ENCODE results near the gene TMC2. TPM values are rescaled to one million over a fixed set of nuclear protein-coding genes. Genes with fewer than 3 reads are reported as not detected.

TMC2 gene
- total RNA-seq, 1 experiment from 2014 or later: not detected

DNA sequence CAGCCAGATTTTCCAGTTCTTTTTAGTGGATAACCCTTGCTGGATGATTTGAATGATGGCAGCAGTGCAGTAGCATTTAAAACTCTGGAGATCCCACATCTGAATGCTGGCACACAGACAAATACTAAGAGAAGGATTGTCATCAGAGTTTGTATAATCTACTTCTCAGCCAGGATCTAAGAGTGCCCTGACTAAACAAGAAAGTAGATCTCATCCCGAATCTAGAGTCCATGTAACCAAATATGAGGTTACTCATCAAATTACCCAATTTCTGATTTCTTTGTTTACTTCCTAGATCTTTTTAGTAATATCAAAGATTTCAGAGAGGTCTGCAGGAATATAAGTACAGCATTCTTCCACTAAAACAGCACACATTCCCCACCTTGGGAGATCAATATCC, 7.8 kb downstream of the TMC2 start:
- no peak overlapping the region for H3K4me3 Mint-ChIP-seq (ENCODE audit: unreplicated experiment)
- no peak for DNase-seq (ENCODE audit: unreplicated experiment)
- ChIA-PET CTCF (interaction anchor here (0.7 kb wide), 1 partner anchor 1996 kb away, joined by 3 read pairs; no protein-coding TSS in a partner anchor), POLR2A (interaction anchor here (1.0 kb wide), 1 partner anchor 108 kb away, joined by 4 read pairs; the partner anchor contains the start of gene NOP56)
- H3K36me3 Mint-ChIP-seq (ENCODE audit: insufficient read depth, unreplicated experiment): no peaks in the 10 kb centered on the region
- TF ChIP-seq, protein P1, sequence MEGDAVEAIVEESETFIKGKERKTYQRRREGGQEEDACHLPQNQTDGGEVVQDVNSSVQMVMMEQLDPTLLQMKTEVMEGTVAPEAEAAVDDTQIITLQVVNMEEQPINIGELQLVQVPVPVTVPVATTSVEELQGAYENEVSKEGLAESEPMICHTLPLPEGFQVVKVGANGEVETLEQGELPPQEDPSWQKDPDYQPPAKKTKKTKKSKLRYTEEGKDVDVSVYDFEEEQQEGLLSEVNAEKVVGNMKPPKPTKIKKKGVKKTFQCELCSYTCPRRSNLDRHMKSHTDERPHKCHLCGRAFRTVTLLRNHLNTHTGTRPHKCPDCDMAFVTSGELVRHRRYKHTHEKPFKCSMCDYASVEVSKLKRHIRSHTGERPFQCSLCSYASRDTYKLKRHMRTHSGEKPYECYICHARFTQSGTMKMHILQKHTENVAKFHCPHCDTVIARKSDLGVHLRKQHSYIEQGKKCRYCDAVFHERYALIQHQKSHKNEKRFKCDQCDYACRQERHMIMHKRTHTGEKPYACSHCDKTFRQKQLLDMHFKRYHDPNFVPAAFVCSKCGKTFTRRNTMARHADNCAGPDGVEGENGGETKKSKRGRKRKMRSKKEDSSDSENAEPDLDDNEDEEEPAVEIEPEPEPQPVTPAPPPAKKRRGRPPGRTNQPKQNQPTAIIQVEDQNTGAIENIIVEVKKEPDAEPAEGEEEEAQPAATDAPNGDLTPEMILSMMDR (IDR thresholded peaks at IDR 0.05; ENCODE audit: unreplicated experiment): no peak
- peaks cover 91% of the 10 kb centered on the region for H3K27me3 Mint-ChIP-seq (ENCODE audit: insufficient read depth, unreplicated experiment)
- H3K9me3 Mint-ChIP-seq (ENCODE audit: unreplicated experiment): peaks cover 8% of the 10 kb centered on the region
- no peaks in the 10 kb centered on the region for H3K4me1 Mint-ChIP-seq (ENCODE audit: insufficient read depth, unreplicated experiment)
- BruUV-seq (replicated peaks): no TSS peak
- intact Hi-C loops (cut with micrococcal nuclease): no loop called here
- H3K27ac Mint-ChIP-seq (ENCODE audit: low read depth, unreplicated experiment): no peak overlapping the region

DNA sequence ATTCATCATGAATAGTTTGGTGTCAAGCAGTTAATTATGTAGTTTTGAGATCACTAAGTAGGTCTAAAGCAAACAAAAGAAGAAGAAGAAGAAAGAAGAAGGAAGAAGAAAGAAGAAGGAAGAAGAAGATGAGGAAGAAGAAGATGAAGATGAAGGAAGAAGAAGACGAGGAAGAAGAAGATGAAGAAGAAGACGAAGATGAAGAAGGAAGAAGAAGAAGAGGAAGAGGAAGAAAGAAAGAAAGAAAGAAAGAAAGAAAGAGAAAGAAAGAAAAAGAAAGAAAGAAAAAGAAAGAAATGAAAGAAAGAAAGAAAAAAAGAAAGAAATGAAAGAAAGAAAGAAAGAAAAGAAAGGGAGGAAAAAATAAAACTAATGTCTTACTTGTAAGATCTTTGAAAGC, 9.2 kb downstream of the TMC2 start:
- no peak overlapping the region for H3K27ac Mint-ChIP-seq (ENCODE audit: low read depth, unreplicated experiment)
- no TSS peak for BruUV-seq (replicated peaks)
- H3K27me3 Mint-ChIP-seq (ENCODE audit: insufficient read depth, unreplicated experiment): peaks cover 91% of the 10 kb centered on the region
- CTCF ChIA-PET: no interaction called here
- POLR2A ChIA-PET: no interaction called here
- no peak for DNase-seq (ENCODE audit: unreplicated experiment)
- no peaks in the 10 kb centered on the region for H3K4me1 Mint-ChIP-seq (ENCODE audit: insufficient read depth, unreplicated experiment)
- H3K4me3 Mint-ChIP-seq (ENCODE audit: unreplicated experiment): no peak overlapping the region
- TF ChIP-seq, protein P1 (IDR thresholded peaks at IDR 0.05; ENCODE audit: unreplicated experiment): no peak
- H3K9me3 Mint-ChIP-seq (ENCODE audit: unreplicated experiment): peaks cover 8% of the 10 kb centered on the region
- no peaks in the 10 kb centered on the region for H3K36me3 Mint-ChIP-seq (ENCODE audit: insufficient read depth, unreplicated experiment)
- intact Hi-C loops (cut with micrococcal nuclease): no loop called here

DNA sequence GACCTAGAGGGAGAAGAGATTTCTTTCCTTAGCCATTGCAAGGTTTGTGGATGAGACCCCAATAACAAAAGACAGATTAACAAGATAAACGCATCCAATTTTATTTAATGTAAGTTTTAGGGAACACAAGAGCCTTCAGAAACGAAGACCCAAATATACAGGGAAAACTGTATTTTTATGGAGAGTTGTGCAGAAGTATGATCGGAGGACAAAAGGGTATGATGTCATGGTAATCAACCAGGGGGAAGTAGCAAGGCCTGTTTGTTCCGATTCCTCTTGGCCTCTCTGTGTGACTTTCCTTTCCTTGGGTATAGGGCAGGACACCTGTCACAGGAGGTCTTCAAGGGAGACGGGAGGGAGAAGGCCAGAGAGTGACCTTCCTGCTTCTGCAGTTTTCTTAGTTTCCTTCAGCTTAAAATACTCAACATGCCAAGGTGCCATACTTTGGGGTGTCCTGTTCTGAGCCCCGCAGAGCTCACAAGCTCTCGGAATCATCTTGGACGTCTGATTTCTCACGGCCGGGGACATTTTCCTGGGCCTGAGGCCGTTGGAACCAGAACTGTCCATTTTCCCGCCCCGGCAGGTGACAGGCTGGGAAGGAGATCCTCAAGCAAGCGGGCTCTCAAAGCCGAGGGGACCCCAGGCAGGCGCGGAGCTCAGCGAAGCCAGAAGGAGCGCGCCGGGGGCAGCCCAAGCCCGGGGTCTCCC, 21.7 kb downstream of the TMC2 start:
- Mint-ChIP-seq H3K27me3 (ENCODE audit: insufficient read depth, unreplicated experiment) (peaks cover 79% of the 10 kb centered on the region), H3K27ac (ENCODE audit: low read depth, unreplicated experiment) (no peak overlapping the region), H3K9me3 (ENCODE audit: unreplicated experiment) (no peaks in the 10 kb centered on the region), H3K4me3 (ENCODE audit: unreplicated experiment) (no peak overlapping the region), H3K4me1 (ENCODE audit: insufficient read depth, unreplicated experiment) (peaks cover 5% of the 10 kb centered on the region), H3K36me3 (ENCODE audit: insufficient read depth, unreplicated experiment) (no peaks in the 10 kb centered on the region)
- TF ChIP-seq, protein P1 (IDR thresholded peaks at IDR 0.05; ENCODE audit: unreplicated experiment): no peak
- no TSS peak for BruUV-seq (replicated peaks)
- CTCF ChIA-PET: interaction anchor here (0.7 to 1.3 kb wide), 2 partner anchors 36 kb away, joined by 3 to 4 read pairs; no protein-coding TSS in a partner anchor
- intact Hi-C loops (cut with micrococcal nuclease): no loop called here
- DNase-seq (ENCODE audit: unreplicated experiment): no peak
- POLR2A ChIA-PET: interaction anchor here (0.6 to 0.7 kb wide), 2 partner anchors 8 to 112 kb away, joined by 3 to 4 read pairs; no protein-coding TSS in a partner anchor

DNA sequence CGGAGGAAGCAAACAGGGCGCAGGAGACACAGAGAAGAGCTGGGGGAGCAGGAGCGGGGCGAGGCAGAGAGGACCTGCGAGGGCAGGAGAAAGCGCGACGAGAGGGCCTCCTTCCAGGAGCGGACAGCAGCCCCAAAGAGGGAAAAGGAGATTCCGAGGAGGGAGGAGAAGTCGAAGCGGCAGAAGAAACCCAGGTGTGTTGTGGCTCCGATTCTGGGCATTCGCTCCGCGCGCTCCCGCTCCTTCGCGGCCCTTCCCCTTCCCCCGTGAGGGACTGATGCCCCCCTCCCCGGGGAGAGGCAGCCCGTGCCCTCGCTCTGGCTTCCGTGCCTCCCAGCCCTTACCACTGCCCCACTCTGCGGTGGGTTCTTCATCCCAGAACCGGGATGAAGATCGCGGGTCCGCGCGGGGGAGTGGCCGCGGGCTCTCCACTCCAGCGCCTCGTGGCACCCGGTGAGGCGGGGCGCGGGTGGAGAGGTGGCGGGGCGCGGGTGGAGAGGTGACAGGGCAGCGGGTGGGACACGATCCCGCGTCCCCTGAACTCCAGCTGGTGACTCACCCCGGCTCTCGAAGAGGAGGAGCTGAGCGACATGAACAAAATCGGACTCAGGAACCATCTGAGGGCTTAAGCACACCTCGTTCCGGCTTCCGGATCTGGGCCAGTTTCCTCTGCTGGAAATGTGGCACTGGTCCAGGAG, 22.4 kb downstream of the TMC2 start:
- H3K36me3 Mint-ChIP-seq (ENCODE audit: insufficient read depth, unreplicated experiment): no peaks in the 10 kb centered on the region
- no peaks in the 10 kb centered on the region for H3K9me3 Mint-ChIP-seq (ENCODE audit: unreplicated experiment)
- peaks cover 5% of the 10 kb centered on the region for H3K4me1 Mint-ChIP-seq (ENCODE audit: insufficient read depth, unreplicated experiment)
- ChIA-PET CTCF (interaction anchor here (0.5 to 1.3 kb wide), 2 partner anchors 37 to 51 kb away, joined by 3 to 4 read pairs; no protein-coding TSS in a partner anchor), POLR2A (interaction anchor here (0.5 to 0.6 kb wide), 2 partner anchors 9 to 100 kb away, joined by 4 read pairs; no protein-coding TSS in a partner anchor)
- BruUV-seq (replicated peaks): no TSS peak
- no peak overlapping the region for H3K4me3 Mint-ChIP-seq (ENCODE audit: unreplicated experiment)
- H3K27ac Mint-ChIP-seq (ENCODE audit: low read depth, unreplicated experiment): no peak overlapping the region
- TF ChIP-seq, protein P1 (IDR thresholded peaks at IDR 0.05; ENCODE audit: unreplicated experiment): no peak
- H3K27me3 Mint-ChIP-seq (ENCODE audit: insufficient read depth, unreplicated experiment): peaks cover 71% of the 10 kb centered on the region
- intact Hi-C loops (cut with micrococcal nuclease): no loop called here
- no peak for DNase-seq (ENCODE audit: unreplicated experiment)

Data from MCF 10A (cell line).